ENCODE results near the gene LRMDA. TPM values are rescaled to one million over a fixed set of nuclear protein-coding genes. Genes with fewer than 3 reads are reported as not detected.

LRMDA gene
- total and polyA plus RNA-seq, 2 donors (not counting 3 experiments of a cell fraction or from before 2014, with no cell fraction given) = 9.7 to 18.0 TPM

DNA sequence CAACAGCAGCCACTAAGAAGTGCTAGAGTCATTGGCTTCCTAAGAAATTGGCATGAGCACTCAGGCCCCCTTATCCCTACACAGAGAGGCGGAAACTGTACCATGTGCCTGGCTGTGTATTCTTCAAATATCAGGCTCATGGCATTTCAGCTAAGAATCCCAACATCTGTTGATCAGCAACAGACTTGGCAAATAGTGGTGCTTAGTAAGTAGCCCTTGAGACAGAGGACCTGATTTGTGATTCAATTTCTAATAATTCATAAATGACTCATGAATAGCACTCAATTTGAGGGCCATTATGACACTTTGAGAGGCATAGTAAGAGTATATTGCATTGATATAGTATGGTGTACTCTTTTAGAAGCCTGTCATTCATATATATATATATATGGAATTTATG, 309.1 kb downstream of the LRMDA start:
- dilution Hi-C loops (cut with MboI; ENCODE audit: extremely low pct_ligation_motif_present, low sequenced_read_pairs) = no loop called here
- Histone ChIP-seq H3K27ac (ENCODE audit: insufficient read depth, low read depth, low read length) (no peak overlapping the region), H3K4me3 (replicated peaks in 1 of 3; ENCODE audit: insufficient read depth in 1 of 3, low read depth in 1 of 3, low read length in 3 of 3) (no peak overlapping the region), H3K9me1 (replicated peaks; ENCODE audit: control insufficient read depth, extremely low read depth, insufficient read depth, low read length) (no peaks in the 10 kb centered on the region), H2AFZ (ENCODE audit: low read depth, low read length) (no peak overlapping the region), H3K79me2 (ENCODE audit: control insufficient read depth, insufficient read depth, low read length) (no peaks in the 10 kb centered on the region), H4K20me1 (replicated peaks; ENCODE audit: control insufficient read depth, extremely low read depth, insufficient read depth, low read length) (no peaks in the 10 kb centered on the region), H3K4me1 (ENCODE audit: control insufficient read depth, extremely low read depth, insufficient read depth, low read length) (no peaks in the 10 kb centered on the region), H3K27me3 (ENCODE audit: control insufficient read depth in 2 of 2, insufficient read depth in 2 of 2, low read length in 2 of 2) (no peaks in the 10 kb centered on the region), H3K4me2 (ENCODE audit: insufficient read depth, low read length) (no peak overlapping the region), H3K36me3 (ENCODE audit: control insufficient read depth in 2 of 2, extremely low read depth in 1 of 2, insufficient read depth in 2 of 2, low read length in 2 of 2) (no peaks in the 10 kb centered on the region), H3K9me3 (replicated peaks; ENCODE audit: control insufficient read depth, insufficient read depth, low read length) (no peaks in the 10 kb centered on the region), H3K9ac (replicated peaks; ENCODE audit: extremely low read depth, insufficient read depth, low read length) (no peak overlapping the region)
- FAIRE-seq (no peak), DNase-seq (ENCODE audit: low read depth, low spot score) (no peak)
- CTCF ChIA-PET = no interaction called here
- no TSS peak for BruUV-seq (replicated peaks)
- no peak for TF ChIP-seq MYC (IDR thresholded peaks at IDR 0.05; ENCODE audit: low read depth, low read length)
- intact Hi-C loops (cut with micrococcal nuclease) = no loop called here
- POLR2A ChIA-PET = no interaction called here

DNA sequence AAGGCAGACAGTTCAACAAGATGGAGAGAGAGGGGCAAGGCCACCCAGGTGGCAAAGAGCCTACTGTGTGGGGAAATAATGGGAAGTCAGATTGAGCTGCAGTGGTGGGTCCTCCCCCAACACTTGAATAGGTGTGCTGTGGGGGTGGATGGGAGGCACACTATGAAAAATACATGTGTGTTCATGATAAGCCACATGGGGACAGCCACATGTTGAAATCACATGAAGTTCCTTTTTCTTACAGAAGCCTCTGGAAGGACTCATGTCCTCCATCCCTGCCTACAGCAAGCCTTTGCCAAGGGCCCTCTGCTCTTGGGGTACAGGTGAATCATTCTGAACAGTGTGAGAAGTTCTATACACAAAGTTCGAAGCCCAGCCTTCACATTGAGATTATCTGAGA, 310.9 kb downstream of the LRMDA start:
- H3K27me3 ChIP-seq (ENCODE audit: control insufficient read depth in 2 of 2, insufficient read depth in 2 of 2, low read length in 2 of 2) = no peaks in the 10 kb centered on the region
- H3K4me3 ChIP-seq (replicated peaks in 1 of 3; ENCODE audit: insufficient read depth in 1 of 3, low read depth in 1 of 3, low read length in 3 of 3) = no peak overlapping the region
- intact Hi-C loops (cut with micrococcal nuclease) = no loop called here
- H3K9ac ChIP-seq (replicated peaks; ENCODE audit: extremely low read depth, insufficient read depth, low read length) = no peak overlapping the region
- no peak overlapping the region for H2AFZ ChIP-seq (ENCODE audit: low read depth, low read length)
- no peaks in the 10 kb centered on the region for H3K9me3 ChIP-seq (replicated peaks; ENCODE audit: control insufficient read depth, insufficient read depth, low read length)
- TF ChIP-seq, protein P1, sequence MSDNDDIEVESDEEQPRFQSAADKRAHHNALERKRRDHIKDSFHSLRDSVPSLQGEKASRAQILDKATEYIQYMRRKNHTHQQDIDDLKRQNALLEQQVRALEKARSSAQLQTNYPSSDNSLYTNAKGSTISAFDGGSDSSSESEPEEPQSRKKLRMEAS (IDR thresholded peaks at IDR 0.05; ENCODE audit: insufficient read depth, insufficient read length) = no peak
- TF ChIP-seq MYC (IDR thresholded peaks at IDR 0.05; ENCODE audit: low read depth, low read length) (no peak), POLR2AphosphoS5 (IDR thresholded peaks at IDR 0.05; ENCODE audit: insufficient read depth, low read depth, low read length) (no peak), JUN (IDR thresholded peaks at IDR 0.05; ENCODE audit: borderline replicate concordance, insufficient read depth, insufficient read length, low read depth) (no peak), FOS (IDR thresholded peaks at IDR 0.05; ENCODE audit: borderline replicate concordance, insufficient read depth, low read length) (no peak), EZH2 (IDR thresholded peaks at IDR 0.05; ENCODE audit: borderline replicate concordance, low read depth, low read length, severe bottlenecking) (no peak), POLR2A (IDR thresholded peaks at IDR 0.05; ENCODE audit: low read depth, low read length) (no peak), GATA2 (IDR thresholded peaks at IDR 0.05; ENCODE audit: insufficient read depth, insufficient read length, low read depth, low read length) (no peak)
- TF ChIP-seq, protein P2, sequence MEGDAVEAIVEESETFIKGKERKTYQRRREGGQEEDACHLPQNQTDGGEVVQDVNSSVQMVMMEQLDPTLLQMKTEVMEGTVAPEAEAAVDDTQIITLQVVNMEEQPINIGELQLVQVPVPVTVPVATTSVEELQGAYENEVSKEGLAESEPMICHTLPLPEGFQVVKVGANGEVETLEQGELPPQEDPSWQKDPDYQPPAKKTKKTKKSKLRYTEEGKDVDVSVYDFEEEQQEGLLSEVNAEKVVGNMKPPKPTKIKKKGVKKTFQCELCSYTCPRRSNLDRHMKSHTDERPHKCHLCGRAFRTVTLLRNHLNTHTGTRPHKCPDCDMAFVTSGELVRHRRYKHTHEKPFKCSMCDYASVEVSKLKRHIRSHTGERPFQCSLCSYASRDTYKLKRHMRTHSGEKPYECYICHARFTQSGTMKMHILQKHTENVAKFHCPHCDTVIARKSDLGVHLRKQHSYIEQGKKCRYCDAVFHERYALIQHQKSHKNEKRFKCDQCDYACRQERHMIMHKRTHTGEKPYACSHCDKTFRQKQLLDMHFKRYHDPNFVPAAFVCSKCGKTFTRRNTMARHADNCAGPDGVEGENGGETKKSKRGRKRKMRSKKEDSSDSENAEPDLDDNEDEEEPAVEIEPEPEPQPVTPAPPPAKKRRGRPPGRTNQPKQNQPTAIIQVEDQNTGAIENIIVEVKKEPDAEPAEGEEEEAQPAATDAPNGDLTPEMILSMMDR (IDR thresholded peaks at IDR 0.05; ENCODE audit: extremely low read depth in 1 of 2, insufficient read depth in 1 of 2, low read depth in 1 of 2, low read length in 2 of 2) = no peak
- H3K79me2 ChIP-seq (ENCODE audit: control insufficient read depth, insufficient read depth, low read length) = no peaks in the 10 kb centered on the region
- H3K36me3 ChIP-seq (ENCODE audit: control insufficient read depth in 2 of 2, extremely low read depth in 1 of 2, insufficient read depth in 2 of 2, low read length in 2 of 2) = no peaks in the 10 kb centered on the region
- no peaks in the 10 kb centered on the region for H4K20me1 ChIP-seq (replicated peaks; ENCODE audit: control insufficient read depth, extremely low read depth, insufficient read depth, low read length)
- ChIA-PET POLR2A (no interaction called here), CTCF (no interaction called here)
- FAIRE-seq (no peak), DNase-seq (ENCODE audit: low read depth, low spot score) (no peak)
- no peaks in the 10 kb centered on the region for H3K9me1 ChIP-seq (replicated peaks; ENCODE audit: control insufficient read depth, extremely low read depth, insufficient read depth, low read length)
- BruUV-seq (replicated peaks) = no TSS peak
- H3K4me2 ChIP-seq (ENCODE audit: insufficient read depth, low read length) = no peak overlapping the region
- dilution Hi-C loops (cut with MboI; ENCODE audit: extremely low pct_ligation_motif_present, low sequenced_read_pairs) = no loop called here
- H3K27ac ChIP-seq (ENCODE audit: insufficient read depth, low read depth, low read length) = no peak overlapping the region
- H3K4me1 ChIP-seq (ENCODE audit: control insufficient read depth, extremely low read depth, insufficient read depth, low read length) = no peaks in the 10 kb centered on the region
